EH (cell line): ENCODE measurements around the gene TMED10.
"Not testable (repeated sequence)": the region's sequence is repeated elsewhere in the genome, so short reads cannot be mapped to it uniquely, and the experiment has no call there.

Experiments used
- DNase-seq: peaks from one replicate; pipeline ENCODE4 v3.0.0-alpha.2; 2015; ENCODE audit warnings: low read depth

TMED10 gene

DNA sequence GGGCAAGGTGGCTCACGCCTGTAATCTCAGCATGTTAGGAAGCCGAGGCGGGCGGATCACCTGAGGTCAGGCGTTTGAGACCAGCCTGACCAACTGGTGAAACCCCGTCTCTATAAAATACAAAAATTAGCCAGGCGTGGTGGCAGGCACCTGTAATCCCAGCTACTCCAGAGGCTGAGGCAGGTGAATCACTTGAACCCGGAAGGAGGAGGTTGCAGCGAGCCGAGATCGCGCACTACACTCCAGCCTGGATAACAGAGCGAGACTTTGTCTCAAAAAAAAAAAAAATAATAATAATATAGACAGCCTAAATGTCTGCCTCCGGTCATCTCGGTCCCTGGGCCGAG lies 49.0 kb downstream of the TMED10 start:
- not testable (repeated sequence) for DNase-seq

DNA sequence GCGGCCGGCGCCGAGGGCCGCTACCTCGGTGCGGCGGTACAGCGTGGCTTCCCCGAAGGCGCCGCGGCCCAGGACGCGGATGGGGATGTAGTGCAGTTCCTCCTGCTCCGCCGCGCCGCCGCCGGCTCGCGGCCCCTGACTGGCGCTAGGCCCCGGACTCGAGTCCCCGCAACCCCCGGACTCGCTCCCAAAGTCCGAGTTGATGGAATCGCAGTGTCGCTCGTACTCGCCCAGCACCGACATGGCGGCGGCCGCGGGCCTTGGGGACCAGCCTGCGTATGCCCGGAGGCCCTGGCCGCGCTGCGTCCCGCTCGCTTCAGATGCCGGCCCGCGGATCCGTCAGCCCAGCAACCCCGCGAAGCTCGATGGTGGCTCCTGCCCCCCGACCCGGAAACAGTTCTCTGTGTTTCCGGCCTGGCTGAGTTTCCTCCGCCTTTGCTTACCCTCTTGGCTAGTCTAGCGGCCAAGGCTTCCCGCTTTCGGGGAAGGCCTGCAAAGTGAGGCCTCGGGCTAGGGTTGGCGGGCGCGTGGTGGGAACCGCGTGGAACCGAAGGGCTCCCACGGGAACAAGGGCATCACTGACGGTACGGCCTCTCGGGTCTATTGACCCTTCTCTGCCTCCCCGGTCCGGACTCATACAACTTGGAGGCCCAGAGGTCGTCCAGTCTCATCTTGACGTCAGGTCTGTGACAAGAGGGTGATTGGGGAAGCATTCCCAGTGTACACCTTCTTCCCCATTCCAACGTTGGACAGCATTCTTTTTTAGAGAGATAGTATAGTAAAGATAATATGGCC lies 49.5 kb downstream of the TMED10 start, which contains the start of gene NEK9:
Gene NEK9 (minus strand): TSS at position 370 of the 795 bp plus-strand sequence. CDS start 127 bp downstream, at position 243.
- DNase-seq: peak; percentile 87

- no peak for DNase-seq
Observed at GRCh38 chr14:75126121-75126544, 50.3 kb downstream of the TMED10 start.

DNA sequence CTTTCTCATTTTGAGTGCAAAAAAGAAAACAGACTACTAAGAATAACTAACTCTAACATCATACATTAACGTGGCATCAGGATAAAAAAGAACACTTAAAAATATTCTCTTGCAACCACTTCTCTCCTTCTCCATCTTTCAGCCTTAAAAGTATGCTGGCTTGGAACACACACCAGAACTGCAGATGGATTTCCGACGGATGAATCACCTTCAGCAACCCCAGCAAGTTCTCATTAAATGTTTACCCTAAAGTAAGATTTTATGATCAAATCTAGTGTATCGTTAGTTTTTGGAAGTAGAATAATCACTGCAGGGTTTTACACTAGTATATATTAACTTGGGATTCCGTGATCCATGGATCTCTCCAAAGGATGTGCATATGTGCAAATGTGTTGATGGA lies 50.8 kb downstream of the TMED10 start:
- DNase-seq: peak; percentile 89

DNA sequence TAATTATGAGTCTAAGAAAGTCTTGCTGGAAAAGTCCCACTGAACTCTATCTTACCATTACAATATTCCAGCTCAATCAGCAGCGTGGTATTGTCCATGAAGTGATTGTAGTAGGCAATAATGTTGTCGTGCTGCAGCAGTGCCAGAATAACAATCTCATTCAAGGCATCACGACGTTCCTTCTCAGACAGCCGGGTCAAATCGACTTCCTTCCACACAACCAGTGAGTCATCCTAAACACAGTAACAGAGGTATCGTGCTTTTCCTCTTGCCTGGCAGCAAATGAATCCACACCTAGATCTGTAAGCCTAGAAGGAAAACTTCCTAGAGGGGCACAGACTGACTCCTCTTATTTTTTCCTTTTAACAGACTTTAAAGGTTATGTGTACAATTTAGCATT lies 52.4 kb downstream of the TMED10 start:
- peak; percentile 85 for DNase-seq

GRCh38 chr14:75121552-75121951 lies 54.9 kb downstream of the TMED10 start:
- no peak for DNase-seq

- DNase-seq: no peak
Observed at GRCh38 chr14:75120541-75121291, 55.7 kb downstream of the TMED10 start.

DNA sequence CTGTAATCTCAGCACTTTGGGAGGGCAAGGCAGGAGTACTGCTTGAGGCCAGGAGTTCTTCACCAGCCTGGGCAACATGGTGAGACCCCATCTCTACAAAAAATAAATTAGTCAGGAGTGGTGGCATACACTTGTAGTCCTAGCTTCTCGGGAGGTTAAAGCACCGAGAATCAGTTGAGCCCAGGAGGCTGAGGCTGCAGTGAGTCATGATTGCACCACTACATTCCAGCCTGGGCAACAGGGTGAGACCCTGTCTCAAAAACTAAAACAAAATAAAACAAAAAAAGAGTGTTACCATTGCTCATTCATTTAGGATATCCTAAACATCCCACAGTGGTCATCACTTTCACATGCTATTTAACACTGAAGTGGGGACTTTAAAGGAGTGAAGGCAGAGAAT lies 57.4 kb downstream of the TMED10 start:
- peak; percentile 58 for DNase-seq

- DNase-seq: no peak
Observed at GRCh38 chr14:75113932-75114539, 62.4 kb downstream of the TMED10 start.

GRCh38 chr14:75109877-75110276 lies 66.5 kb downstream of the TMED10 start:
- no peak for DNase-seq

GRCh38 chr14:75107186-75107585 lies 69.2 kb downstream of the TMED10 start:
- DNase-seq: no peak

GRCh38 chr14:75101491-75101890 lies 74.9 kb downstream of the TMED10 start:
- DNase-seq: no peak

DNA sequence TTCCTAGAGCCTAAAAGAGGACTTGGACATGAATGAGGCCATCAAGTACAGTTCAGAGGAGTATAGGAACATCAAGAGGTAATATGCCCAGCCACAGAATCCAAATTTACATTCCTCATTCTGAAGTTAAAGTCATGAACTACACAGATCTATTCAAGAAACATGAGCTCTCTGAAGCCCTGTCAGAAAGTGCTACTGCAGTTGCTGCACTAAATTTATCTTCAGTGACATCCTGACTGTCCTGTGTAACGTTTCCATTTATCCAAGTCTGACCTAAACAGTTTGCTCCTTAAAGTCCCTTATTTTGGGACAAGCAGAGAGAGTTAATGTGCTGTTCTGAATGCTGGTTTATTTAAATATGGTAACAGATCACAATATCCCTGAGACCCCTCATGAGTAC lies 77.7 kb downstream of the TMED10 start:
- DNase-seq: no peak

- DNase-seq: no peak
Observed at GRCh38 chr14:75098212-75098611, 78.2 kb downstream of the TMED10 start.

- DNase-seq: no peak
Observed at GRCh38 chr14:75096959-75097358, 79.5 kb downstream of the TMED10 start.

DNA sequence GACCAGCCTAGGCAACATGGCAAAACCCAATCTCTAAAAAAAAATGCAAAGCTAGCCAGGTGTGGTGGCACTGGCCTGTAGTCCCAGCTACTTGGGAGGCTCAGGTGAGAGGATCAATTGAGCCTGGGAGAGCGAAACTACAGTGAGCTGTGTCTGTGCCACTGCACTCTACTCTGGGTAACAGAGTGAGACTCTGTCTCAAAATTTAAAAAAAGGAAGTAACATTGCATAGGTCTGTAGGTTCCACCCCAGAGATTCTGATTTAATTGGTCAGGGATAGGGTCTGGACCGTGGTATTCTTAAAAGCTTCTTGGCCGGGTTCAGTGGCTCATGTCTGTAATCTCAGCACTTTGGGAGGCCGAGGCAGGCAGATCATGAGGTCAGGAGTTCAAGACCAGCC lies 80.7 kb downstream of the TMED10 start:
- no peak for DNase-seq

- DNase-seq: no peak
Observed at GRCh38 chr14:75094896-75095295, 81.5 kb downstream of the TMED10 start.

GRCh38 chr14:75092698-75093097 lies 83.7 kb downstream of the TMED10 start:
- DNase-seq: no peak

DNA sequence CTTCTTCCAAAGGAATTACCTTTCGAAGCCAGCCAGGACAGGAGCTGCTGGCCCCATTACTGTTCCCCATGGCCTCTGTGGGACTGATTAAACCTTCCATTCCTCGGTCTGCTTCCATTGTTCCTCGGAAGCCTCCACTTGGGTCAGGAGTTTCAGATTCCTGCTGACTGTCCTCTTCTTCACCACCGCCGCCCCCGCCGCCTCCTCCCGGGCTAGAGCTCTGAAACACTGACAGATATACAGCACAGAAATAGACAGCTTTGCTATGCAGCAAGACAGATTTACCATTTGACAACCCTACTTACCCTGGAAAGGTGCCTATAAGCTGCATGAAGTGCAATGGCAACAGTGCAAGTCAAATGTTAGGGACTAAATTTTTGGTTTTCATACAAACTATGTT lies 85.2 kb downstream of the TMED10 start:
- DNase-seq: no peak

GRCh38 chr14:75090353-75090752 lies 86.1 kb downstream of the TMED10 start:
- no peak for DNase-seq

DNA sequence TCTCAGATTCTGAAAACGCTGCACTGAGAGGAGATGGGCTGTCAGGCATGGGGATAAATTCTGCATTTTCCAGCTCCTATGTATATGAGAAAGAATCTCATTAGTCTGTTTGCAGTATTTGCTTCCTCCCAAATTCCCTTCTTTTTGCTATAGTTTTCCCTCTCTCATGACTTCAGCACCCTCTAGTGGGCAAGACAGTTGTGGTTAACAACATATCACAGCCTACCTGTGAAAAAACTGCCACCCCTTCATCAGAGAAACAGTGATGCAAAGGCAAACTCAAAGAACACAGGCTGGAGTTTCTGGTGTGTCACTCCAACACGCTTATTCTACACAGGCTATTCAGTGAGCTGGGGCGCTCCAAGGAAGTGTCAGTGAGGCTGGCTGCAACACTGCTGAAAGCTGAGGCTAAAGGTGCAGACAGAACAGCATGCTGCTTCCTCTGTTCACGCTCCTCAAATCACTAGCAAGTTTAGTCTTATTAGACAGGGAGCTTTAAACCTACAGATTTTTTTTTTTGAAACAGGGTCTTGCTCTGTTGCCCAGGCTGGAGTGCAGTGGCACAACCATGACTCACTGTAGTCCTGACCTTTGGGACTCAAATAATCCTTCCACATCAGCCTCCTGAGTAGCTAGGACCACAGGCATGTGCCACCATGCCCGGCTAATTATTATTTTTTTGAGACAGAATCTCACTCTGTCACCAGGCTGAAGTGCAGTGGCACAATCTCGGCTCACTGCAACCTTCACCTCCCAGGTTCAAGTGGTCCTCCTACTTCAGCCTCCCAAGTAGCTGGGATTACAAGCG lies 87.6 kb downstream of the TMED10 start:
- DNase-seq: peak; percentile 65

DNA sequence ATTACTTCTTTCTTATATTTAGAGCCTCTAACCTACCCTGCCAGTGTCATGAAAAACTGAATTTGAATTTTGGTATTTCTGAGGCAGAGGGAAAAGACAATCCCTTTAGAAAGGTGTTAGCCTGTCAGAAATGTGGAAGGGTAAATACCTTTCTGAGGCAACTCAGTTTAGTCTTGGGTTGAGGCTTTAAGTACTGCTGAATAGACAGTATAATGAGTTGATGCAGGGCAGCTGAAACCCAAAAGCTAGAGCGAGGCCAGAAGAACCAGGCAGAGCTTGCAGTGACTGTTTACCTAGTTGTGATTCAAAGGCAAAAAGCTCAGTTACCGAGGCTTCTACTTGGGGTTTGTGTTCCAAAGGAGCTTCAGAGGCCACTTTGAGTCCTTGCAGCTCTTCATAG lies 88.3 kb downstream of the TMED10 start:
- no peak for DNase-seq
